ENCODE data around the gene FCN3.

The FCN3 gene

GRCh38 chr1:27383661-27384060, 9.0 kb upstream of the FCN3 start:
- Histone ChIP-seq H3K4me1 (ENCODE audit: control insufficient read depth, low read length) (no peaks in the 10 kb centered on the region), H3K36me3 (ENCODE audit: control insufficient read depth, low read length) (no peaks in the 10 kb centered on the region), H3K4me3 (ENCODE audit: low read length) (no peak overlapping the region), H3K27me3 (ENCODE audit: control insufficient read depth, low read length) (peaks cover 19% of the 10 kb centered on the region), H3K9me2 (replicated peaks; ENCODE audit: control insufficient read depth, low read length) (no peaks in the 10 kb centered on the region), H4K20me1 (ENCODE audit: control insufficient read depth, insufficient read depth, low read depth, low read length) (no peaks in the 10 kb centered on the region), H3K4me2 (ENCODE audit: low read length) (no peak overlapping the region), H3F3A (ENCODE audit: control insufficient read depth, insufficient read depth) (no peaks in the 10 kb centered on the region), H3K79me2 (ENCODE audit: control insufficient read depth, low read length) (no peaks in the 10 kb centered on the region), H3K27ac (ENCODE audit: low read depth, low read length) (no peak overlapping the region), H3K9me3 (ENCODE audit: control insufficient read depth, insufficient read depth, low read length) (no peaks in the 10 kb centered on the region)
- no peak for TF ChIP-seq EZH2phosphoT487 (IDR thresholded peaks at IDR 0.05; ENCODE audit: borderline replicate concordance, low read length)
- no peak for TF ChIP-seq CTCF (IDR thresholded peaks at IDR 0.05; ENCODE audit: low read depth, low read length, poor library complexity, severe bottlenecking)

GRCh38 chr1:27383039-27383605, 8.5 kb upstream of the FCN3 start, which contains the start of gene CD164L2:
Gene CD164L2, minus strand, starts transcription at chr1:27383333. Its CDS starts 94 bp downstream, at chr1:27383239.
- Histone ChIP-seq H3F3A (ENCODE audit: control insufficient read depth, insufficient read depth) (no peaks in the 10 kb centered on the region), H3K36me3 (ENCODE audit: control insufficient read depth, low read length) (no peaks in the 10 kb centered on the region), H3K9me3 (ENCODE audit: control insufficient read depth, insufficient read depth, low read length) (no peaks in the 10 kb centered on the region), H3K4me1 (ENCODE audit: control insufficient read depth, low read length) (no peaks in the 10 kb centered on the region), H4K20me1 (ENCODE audit: control insufficient read depth, insufficient read depth, low read depth, low read length) (no peaks in the 10 kb centered on the region), H3K4me3 (ENCODE audit: low read length) (no peak within 1 kb of the TSS), H3K27me3 (ENCODE audit: control insufficient read depth, low read length) (peaks cover 19% of the 10 kb centered on the region), H3K27ac (ENCODE audit: low read depth, low read length) (no peak within 1 kb of the TSS), H3K9me2 (replicated peaks; ENCODE audit: control insufficient read depth, low read length) (no peaks in the 10 kb centered on the region), H3K4me2 (ENCODE audit: low read length) (no peak within 1 kb of the TSS), H3K79me2 (ENCODE audit: control insufficient read depth, low read length) (no peaks in the 10 kb centered on the region)
- TF ChIP-seq EZH2phosphoT487 (IDR thresholded peaks at IDR 0.05; ENCODE audit: borderline replicate concordance, low read length), result no peak
- no peak for TF ChIP-seq CTCF (IDR thresholded peaks at IDR 0.05; ENCODE audit: low read depth, low read length, poor library complexity, severe bottlenecking)

- Histone ChIP-seq H3K4me3 (ENCODE audit: low read length) (no peak overlapping the region), H3K27ac (ENCODE audit: low read depth, low read length) (no peak overlapping the region), H3K36me3 (ENCODE audit: control insufficient read depth, low read length) (no peaks in the 10 kb centered on the region), H3K4me1 (ENCODE audit: control insufficient read depth, low read length) (no peaks in the 10 kb centered on the region), H3K9me3 (ENCODE audit: control insufficient read depth, insufficient read depth, low read length) (no peaks in the 10 kb centered on the region), H3K79me2 (ENCODE audit: control insufficient read depth, low read length) (no peaks in the 10 kb centered on the region), H3K27me3 (ENCODE audit: control insufficient read depth, low read length) (peaks cover 19% of the 10 kb centered on the region), H3K4me2 (ENCODE audit: low read length) (no peak overlapping the region), H3F3A (ENCODE audit: control insufficient read depth, insufficient read depth) (no peaks in the 10 kb centered on the region; the same call in 1 of the 2 replicates), H3K9me2 (replicated peaks; ENCODE audit: control insufficient read depth, low read length) (no peaks in the 10 kb centered on the region), H4K20me1 (ENCODE audit: control insufficient read depth, insufficient read depth, low read depth, low read length) (no peaks in the 10 kb centered on the region)
- TF ChIP-seq CTCF (IDR thresholded peaks at IDR 0.05; ENCODE audit: low read depth, low read length, poor library complexity, severe bottlenecking) (no peak), EZH2phosphoT487 (IDR thresholded peaks at IDR 0.05; ENCODE audit: borderline replicate concordance, low read length) (no peak)
These were observed 7.5 kb upstream of the FCN3 start for GRCh38 chr1:27381969-27382762.

Data from DOHH2 (cell line).